OCI-LY1 (cell line): ENCODE results near the gene IMMP2L.

ENCODE experiments used
- H2AFZ ChIP-seq: fragments of 200-600 bp; sonication (generic), shearing (Covaris generic); 2 replicates; pipeline ENCODE4 v1.6.0; 2014; ENCODE audit warnings: antibody characterized with exemption, mild to moderate bottlenecking, low read length
- H3F3A ChIP-seq: fragments of 200-600 bp; sonication (generic), shearing (Covaris generic); 2 replicates; pipeline ENCODE4 v1.6.0; 2014; ENCODE audit warnings: mild to moderate bottlenecking, antibody characterized with exemption, low read length, moderate library complexity; ENCODE audit not compliant: insufficient read depth
- H3K27ac ChIP-seq: fragments of 200-600 bp; sonication (generic); 2 replicates; pipeline ENCODE4 v1.5.1; 2014; ENCODE audit warnings: low read length, mixed run types, mild to moderate bottlenecking, low read depth; ENCODE audit not compliant: poor library complexity, severe bottlenecking
- H3K27me3 ChIP-seq: fragments of 200-600 bp; sonication (generic); 2 replicates; pipeline ENCODE4 v1.6.0; 2014; ENCODE audit warnings: antibody characterized with exemption, mild to moderate bottlenecking, low read length, moderate library complexity; ENCODE audit not compliant: insufficient read depth
- H3K36me3 ChIP-seq: fragments of 200-600 bp; sonication (generic); 2 replicates; pipeline ENCODE4 v1.6.1; 2014; ENCODE audit warnings: mild to moderate bottlenecking, antibody characterized with exemption, low read length, moderate library complexity, mixed read lengths; ENCODE audit not compliant: insufficient read depth
- H3K4me1 ChIP-seq: fragments of 200-600 bp; sonication (generic); 2 replicates; pipeline ENCODE4 v1.5.1; 2014; ENCODE audit warnings: mild to moderate bottlenecking, low read length, moderate library complexity; ENCODE audit not compliant: insufficient read depth, severe bottlenecking
- H3K4me2 ChIP-seq: fragments of 200-600 bp; sonication (generic), shearing (Covaris generic); 2 replicates; pipeline ENCODE4 v1.6.1; 2014; ENCODE audit warnings: low read length
- H3K4me3 ChIP-seq: fragments of 200-600 bp; sonication (generic); 2 replicates; pipeline ENCODE4 v1.5.1; 2014; ENCODE audit warnings: low read length, low read depth, mild to moderate bottlenecking, mixed read lengths; ENCODE audit not compliant: poor library complexity, severe bottlenecking
- H3K79me2 ChIP-seq: fragments of 200-600 bp; shearing (Covaris generic); 2 replicates; pipeline ENCODE4 v1.6.1; 2016; ENCODE audit warnings: mixed run types, low read length, mixed read lengths; ENCODE audit not compliant: insufficient read depth
- H3K9ac ChIP-seq: fragments of 200-600 bp; sonication (generic), shearing (Covaris generic); 2 replicates; pipeline ENCODE4 v1.6.1; 2014; ENCODE audit warnings: mild to moderate bottlenecking, low read length, mixed read lengths
- H3K9me2 ChIP-seq: fragments of 200-600 bp; sonication (generic), shearing (Covaris generic); 2 replicates; pipeline ENCODE4 v1.6.1; 2014; ENCODE audit warnings: low read depth, mild to moderate bottlenecking, low read length, mixed read lengths
- H3K9me3 ChIP-seq: fragments of 200-600 bp; shearing (Covaris generic); 2 replicates; pipeline ENCODE4 v1.6.1; 2014; ENCODE audit warnings: low read length, mixed read lengths
- H4K20me1 ChIP-seq: fragments of 200-600 bp; sonication (generic), shearing (Covaris generic); 2 replicates; pipeline ENCODE4 v1.6.0; 2016; ENCODE audit warnings: mild to moderate bottlenecking, low read length; ENCODE audit not compliant: insufficient read depth
- EZH2 ChIP-seq: fragments of 200-600 bp; sonication (generic), shearing (Covaris generic); IDR thresholded peaks from 2 replicates; pipeline ENCODE4 v1.8.0; 2017; ENCODE audit warnings: borderline replicate concordance, mixed run types, mild to moderate bottlenecking, antibody characterized with exemption, low read length, moderate library complexity, mixed read lengths
- TF ChIP-seq, protein P1 (sequence below): fragments of 200-600 bp; sonication (generic), shearing (Covaris generic); IDR thresholded peaks from 2 replicates; pipeline ENCODE4 v1.5.1; 2017; ENCODE audit warnings: mild to moderate bottlenecking, antibody characterized with exemption, low read length, moderate library complexity, mixed read lengths

IMMP2L gene

DNA sequence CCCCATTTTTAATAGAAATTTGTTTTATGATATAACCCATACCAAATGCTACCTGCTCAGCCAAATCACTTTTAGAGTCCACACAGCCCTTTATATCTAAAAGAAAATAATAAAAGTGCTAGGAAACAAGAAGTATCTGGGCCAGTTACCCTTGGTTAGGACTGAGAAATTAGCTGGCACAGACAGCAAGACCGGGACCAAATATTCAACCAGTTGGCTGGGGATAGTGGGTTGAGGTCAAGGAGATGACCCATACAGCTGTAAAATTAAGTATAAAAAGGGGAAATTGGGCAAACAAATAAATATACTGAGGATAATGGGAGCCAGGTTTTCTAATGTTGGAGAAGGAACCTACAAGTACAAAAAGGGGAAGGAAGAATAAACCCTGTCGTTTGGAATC is 174.3 kb downstream of the IMMP2L start:
- H3K4me1 ChIP-seq, result no peaks in the 10 kb centered on the region
- no peaks in the 10 kb centered on the region for H3K36me3 ChIP-seq
- H3K9ac ChIP-seq, result no peak overlapping the region
- H3K4me2 ChIP-seq, result no peak overlapping the region
- no peaks in the 10 kb centered on the region for H3K27me3 ChIP-seq
- H3K79me2 ChIP-seq, result no peaks in the 10 kb centered on the region
- H4K20me1 ChIP-seq, result no peaks in the 10 kb centered on the region
- TF ChIP-seq, protein P1, sequence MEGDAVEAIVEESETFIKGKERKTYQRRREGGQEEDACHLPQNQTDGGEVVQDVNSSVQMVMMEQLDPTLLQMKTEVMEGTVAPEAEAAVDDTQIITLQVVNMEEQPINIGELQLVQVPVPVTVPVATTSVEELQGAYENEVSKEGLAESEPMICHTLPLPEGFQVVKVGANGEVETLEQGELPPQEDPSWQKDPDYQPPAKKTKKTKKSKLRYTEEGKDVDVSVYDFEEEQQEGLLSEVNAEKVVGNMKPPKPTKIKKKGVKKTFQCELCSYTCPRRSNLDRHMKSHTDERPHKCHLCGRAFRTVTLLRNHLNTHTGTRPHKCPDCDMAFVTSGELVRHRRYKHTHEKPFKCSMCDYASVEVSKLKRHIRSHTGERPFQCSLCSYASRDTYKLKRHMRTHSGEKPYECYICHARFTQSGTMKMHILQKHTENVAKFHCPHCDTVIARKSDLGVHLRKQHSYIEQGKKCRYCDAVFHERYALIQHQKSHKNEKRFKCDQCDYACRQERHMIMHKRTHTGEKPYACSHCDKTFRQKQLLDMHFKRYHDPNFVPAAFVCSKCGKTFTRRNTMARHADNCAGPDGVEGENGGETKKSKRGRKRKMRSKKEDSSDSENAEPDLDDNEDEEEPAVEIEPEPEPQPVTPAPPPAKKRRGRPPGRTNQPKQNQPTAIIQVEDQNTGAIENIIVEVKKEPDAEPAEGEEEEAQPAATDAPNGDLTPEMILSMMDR, result no peak
- no peak for TF ChIP-seq EZH2
- H3K9me2 ChIP-seq, result no peaks in the 10 kb centered on the region
- H2AFZ ChIP-seq, result no peak overlapping the region
- H3F3A ChIP-seq, result no peaks in the 10 kb centered on the region
- H3K9me3 ChIP-seq, result no peaks in the 10 kb centered on the region
- no peak overlapping the region for H3K4me3 ChIP-seq
- no peak overlapping the region for H3K27ac ChIP-seq

DNA sequence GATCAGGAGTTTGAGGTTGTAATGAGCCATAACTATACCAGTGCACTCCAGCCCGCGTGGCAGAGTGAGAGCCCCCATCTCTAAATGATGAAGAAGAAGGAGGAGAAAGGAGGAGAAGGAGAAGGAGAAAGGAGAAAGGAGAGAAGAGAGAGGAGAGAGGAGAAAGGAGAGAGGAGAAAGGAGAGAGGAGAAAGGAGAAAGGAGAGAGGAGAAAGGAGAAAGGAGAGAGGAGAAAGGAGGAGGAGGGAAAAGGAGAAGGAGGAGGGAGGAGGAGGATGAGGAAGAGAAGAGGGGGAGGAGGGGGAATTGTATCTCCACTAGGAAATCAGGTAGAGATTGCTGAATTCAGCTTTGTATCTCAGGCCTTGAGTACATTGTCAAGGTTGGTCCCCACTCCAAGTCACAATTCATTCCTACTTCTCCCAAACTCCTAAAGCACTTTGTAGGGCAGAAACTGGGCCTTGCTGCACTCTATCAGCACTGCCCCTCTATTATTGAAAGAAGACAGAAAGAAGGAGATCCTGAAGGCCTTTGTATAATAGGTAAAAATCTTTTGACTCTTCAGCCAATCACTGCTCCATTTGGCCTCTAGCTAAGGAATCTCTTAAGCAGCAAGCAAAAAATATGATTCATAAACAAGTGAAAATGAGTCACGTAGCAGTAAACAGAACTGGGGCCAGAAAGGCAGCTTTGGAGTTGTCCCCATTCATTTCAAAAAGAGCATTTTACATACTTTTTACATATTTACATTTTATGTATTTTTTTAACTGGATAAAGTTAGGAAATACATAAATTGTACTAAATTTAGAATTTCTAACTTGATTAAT is 178.0 kb downstream of the IMMP2L start:
- H3K27me3 ChIP-seq, result no peaks in the 10 kb centered on the region

DNA sequence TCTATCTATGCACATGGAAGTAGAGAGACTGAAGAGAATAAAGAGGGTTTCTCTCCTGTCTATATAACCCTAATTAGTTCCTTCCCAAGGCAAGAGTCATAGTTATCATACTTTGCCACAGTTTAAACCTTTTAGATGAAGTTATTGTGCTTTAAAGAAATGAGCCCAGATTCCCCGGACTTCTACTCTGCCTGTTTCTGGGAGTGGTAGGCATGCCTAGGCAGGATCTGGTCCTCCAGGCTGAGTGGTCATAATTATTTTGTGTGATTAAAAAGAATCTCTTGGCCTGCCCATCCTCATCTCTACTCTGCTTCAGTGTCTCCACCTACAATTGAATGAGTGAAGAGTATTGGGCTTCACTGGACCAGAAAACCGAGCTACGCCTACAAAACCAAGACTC is 179.2 kb downstream of the IMMP2L start:
- no peaks in the 10 kb centered on the region for H3K27me3 ChIP-seq
- H3K9ac ChIP-seq, result no peak overlapping the region
- no peaks in the 10 kb centered on the region for H3K9me2 ChIP-seq
- H3K9me3 ChIP-seq, result no peaks in the 10 kb centered on the region
- H2AFZ ChIP-seq, result no peak overlapping the region
- no peaks in the 10 kb centered on the region for H3K36me3 ChIP-seq
- H3K4me3 ChIP-seq, result no peak overlapping the region
- H3K4me1 ChIP-seq, result no peaks in the 10 kb centered on the region
- H3K79me2 ChIP-seq, result no peaks in the 10 kb centered on the region
- TF ChIP-seq, protein P1, result no peak
- no peak for TF ChIP-seq EZH2
- H4K20me1 ChIP-seq, result no peaks in the 10 kb centered on the region
- H3K4me2 ChIP-seq, result no peak overlapping the region
- no peak overlapping the region for H3K27ac ChIP-seq
- H3F3A ChIP-seq, result no peaks in the 10 kb centered on the region

More for the DNA sequence above, 178.0 kb downstream of the IMMP2L start:
- Histone ChIP-seq H3K4me2 (no peak overlapping the region), H3K79me2 (no peaks in the 10 kb centered on the region), H3K9ac (no peak overlapping the region), H4K20me1 (no peaks in the 10 kb centered on the region), H3K27ac (no peak overlapping the region), H3K4me1 (no peaks in the 10 kb centered on the region), H3K9me3 (no peaks in the 10 kb centered on the region), H3K9me2 (no peaks in the 10 kb centered on the region), H3K36me3 (no peaks in the 10 kb centered on the region), H3K4me3 (no peak overlapping the region), H3F3A (no peaks in the 10 kb centered on the region), H2AFZ (no peak overlapping the region)
- TF ChIP-seq, protein P1, result no peak
- no peak for TF ChIP-seq EZH2
